HepG2 (cell line): Measurements from ENCODE around the gene LYPD6. TPM values are rescaled to one million over a fixed set of nuclear protein-coding genes. Genes with fewer than 3 reads are reported as not detected.

Experiments
- ATAC-seq: fragments of 200-7000 bp; cut with Tn5 transposase; 3 replicates; pipeline ENCODE4 v1.9.1; 2020; ENCODE audit warnings: mild to moderate bottlenecking, moderate library complexity
- BruUV-seq: library from RNA; stranded (reverse); fragments of 400-500 nt; replicated peaks from 2 replicates; lab custom pipeline; 2021; lab: Mats Ljungman, UMichigan
- CTCF ChIA-PET: fragments of 300-600 bp; formaldehyde crosslinking; extraction: SDS; loops from one replicate; lab custom pipeline; 2021; ENCODE audit warnings: low total read pairs, inconsistent platforms, low intra/inter-chr PET ratio; lab: Yijun Ruan, JAX
- POLR2A ChIA-PET: fragments of 350-600 bp; sonication (Branson Sonifier 250); formaldehyde crosslinking; loops from one replicate; lab custom pipeline; 2020; ENCODE audit warnings: antibody characterized with exemption, inconsistent platforms; lab: Yijun Ruan, JAX
- DNase-seq: peaks from one replicate; pipeline ENCODE4 v3.0.0-alpha.2; 2015; ENCODE audit warnings: low spot score
- FAIRE-seq: peaks from 3 replicates; lab custom pipeline; 2011; peaks lifted over from hg19 to GRCh38; lab: Jason Lieb, UNC
- H2AFZ ChIP-seq: one replicate; pipeline ENCODE4 v1.6.1; 2011; ENCODE audit warnings: low read length, inconsistent platforms
- H3K27ac ChIP-seq: fragments of 300-600 bp; 3 replicates; pipeline ENCODE4 v1.8.0; 2011; ENCODE audit warnings: mixed run types, mild to moderate bottlenecking, mixed read lengths, low read length, inconsistent platforms; ENCODE audit not compliant: insufficient read depth; ENCODE audit errors: extremely low read length
- H3K27me3 ChIP-seq, 2 experiments: fragments of 200-600 bp in 1 of 2; 2 replicates in 1 of 2; 3 replicates in 1 of 2; pipeline versions ENCODE4 v1.6.0 to v1.8.0; 2011; ENCODE audit warnings: low read length in 2 of 2, mild to moderate bottlenecking in 2 of 2, moderate library complexity in 2 of 2, inconsistent platforms in 1 of 2; ENCODE audit not compliant: insufficient read depth in 2 of 2, control insufficient read depth in 1 of 2
- H3K36me3 ChIP-seq, 2 experiments: fragments of 200-600 bp in 1 of 2; replicated peaks in 1 of 2; 2 replicates in 1 of 2; 3 replicates in 1 of 2; pipeline versions ENCODE4 v1.5.1 to v1.8.0; 2011; ENCODE audit warnings: low read length in 2 of 2, inconsistent platforms in 1 of 2; ENCODE audit not compliant: insufficient read depth in 2 of 2, control insufficient read depth in 1 of 2
- H3K4me1 ChIP-seq: 2 replicates; pipeline ENCODE4 v1.5.1; 2012; ENCODE audit warnings: low read length, inconsistent platforms; ENCODE audit not compliant: insufficient read depth
- H3K4me2 ChIP-seq: 2 replicates; pipeline ENCODE4 v1.6.0; 2011; ENCODE audit warnings: low read depth, low read length, inconsistent platforms
- H3K4me3 ChIP-seq, 3 experiments: fragments of 200-600 bp in 1 of 3; sonication (generic), shearing (Covaris generic) in 1 of 3; replicated peaks in 1 of 3; 2 replicates each; pipeline ENCODE4 v1.5.1; 2011 to 2016; ENCODE audit warnings: low read length in 3 of 3, inconsistent platforms in 2 of 3, low read depth in 2 of 3, mild to moderate bottlenecking in 2 of 3, control low read depth in 1 of 3, mixed read lengths in 1 of 3; ENCODE audit not compliant: insufficient read depth in 1 of 3
- H3K79me2 ChIP-seq: one replicate; pipeline ENCODE4 v1.6.1; 2011; ENCODE audit warnings: low read length, inconsistent platforms; ENCODE audit not compliant: insufficient read depth
- H3K9ac ChIP-seq: 2 replicates; pipeline ENCODE4 v1.6.0; 2011; ENCODE audit warnings: mild to moderate bottlenecking, low read depth, low read length, inconsistent platforms; ENCODE audit not compliant: insufficient read depth
- H3K9me3 ChIP-seq: 2 replicates; pipeline ENCODE4 v1.5.1; 2012; ENCODE audit warnings: mild to moderate bottlenecking, low read length
- H4K20me1 ChIP-seq: 2 replicates; pipeline ENCODE4 v1.6.0; 2011; ENCODE audit warnings: inconsistent platforms, mild to moderate bottlenecking, low read length, moderate library complexity; ENCODE audit not compliant: insufficient read depth
- FIP1L1 ChIP-seq: fragments of 200-400 bp; formaldehyde crosslinking; IDR thresholded peaks from 2 replicates; pipeline ENCODE4 v1.6.1; 2018; ENCODE audit warnings: low read depth, mild to moderate bottlenecking, low read length, moderate library complexity, borderline replicate concordance; ENCODE audit not compliant: insufficient read depth
- GABPB1 ChIP-seq: IDR thresholded peaks from 2 replicates; pipeline ENCODE4 v1.6.1; 2016; ENCODE audit warnings: mild to moderate bottlenecking, missing genetic modification reagents, moderate library complexity, missing compliant biosample characterization
- HIVEP1 ChIP-seq: sonication (generic); formaldehyde crosslinking; IDR thresholded peaks from 2 replicates; pipeline ENCODE4 v1.4.0; 2020; ENCODE audit warnings: mild to moderate bottlenecking, missing genetic modification reagents
- HNRNPL ChIP-seq: fragments of 200-400 bp; formaldehyde crosslinking; IDR thresholded peaks from 2 replicates; pipeline ENCODE4 v1.6.1; 2017; ENCODE audit warnings: mild to moderate bottlenecking, low read depth, low read length
- HNRNPLL ChIP-seq: fragments of 200-400 bp; formaldehyde crosslinking; IDR thresholded peaks from 2 replicates; pipeline ENCODE4 v1.6.1; 2017; ENCODE audit warnings: mild to moderate bottlenecking, low read depth, low read length; ENCODE audit not compliant: poor library complexity, severe bottlenecking
- HOXA3 ChIP-seq: sonication (generic); formaldehyde crosslinking; IDR thresholded peaks from 2 replicates; pipeline ENCODE4 v1.5.0; 2020; ENCODE audit warnings: missing genetic modification reagents
- MAZ ChIP-seq, 2 experiments: sonication (generic) in 1 of 2; formaldehyde crosslinking in 1 of 2; IDR thresholded peaks; 2 replicates each; pipeline versions ENCODE4 v1.5.0 to v1.6.1; 2012 to 2020; ENCODE audit warnings: low read depth in 2 of 2, mild to moderate bottlenecking in 2 of 2, borderline replicate concordance in 1 of 2, improper control_type of control experiment in 1 of 2, low read length in 1 of 2, missing genetic modification reagents in 1 of 2, moderate library complexity in 1 of 2
- SIN3A ChIP-seq: IDR thresholded peaks from 2 replicates; pipeline ENCODE4 v1.6.1; 2011; ENCODE audit warnings: low read depth, mild to moderate bottlenecking, control low read depth, low read length, borderline replicate concordance
- TFE3 ChIP-seq: IDR thresholded peaks from 2 replicates; pipeline ENCODE4 v1.6.1; 2016
- TOE1 ChIP-seq: sonication (generic); formaldehyde crosslinking; IDR thresholded peaks from 2 replicates; pipeline ENCODE4 v1.4.0; 2020; ENCODE audit warnings: mild to moderate bottlenecking, missing genetic modification reagents
- ZNF18 ChIP-seq: sonication (generic); formaldehyde crosslinking; IDR thresholded peaks from 2 replicates; pipeline ENCODE4 v1.8.0; 2022; ENCODE audit warnings: mild to moderate bottlenecking, missing genetic modification reagents; ENCODE audit not compliant: insufficient replicate concordance
- ZNF20 ChIP-seq: sonication (generic); formaldehyde crosslinking; IDR thresholded peaks from 2 replicates; pipeline ENCODE4 v1.4.0; 2020; ENCODE audit warnings: mild to moderate bottlenecking, moderate library complexity, missing genetic modification reagents
- ZNF235 ChIP-seq: sonication (generic); formaldehyde crosslinking; IDR thresholded peaks from 2 replicates; pipeline ENCODE4 v1.8.1; 2023; ENCODE audit warnings: mild to moderate bottlenecking, missing genetic modification reagents, borderline replicate concordance
- ZNF530 ChIP-seq: sonication (generic); formaldehyde crosslinking; IDR thresholded peaks from 2 replicates; pipeline ENCODE4 v1.5.0; 2020; ENCODE audit warnings: low read depth, mild to moderate bottlenecking, missing genetic modification reagents
- ZNF567 ChIP-seq: sonication (generic); formaldehyde crosslinking; IDR thresholded peaks from 2 replicates; pipeline ENCODE4 v1.8.1; 2023; ENCODE audit warnings: mild to moderate bottlenecking, missing genetic modification reagents, borderline replicate concordance
- ZNF800 ChIP-seq: sonication (generic); formaldehyde crosslinking; IDR thresholded peaks from 2 replicates; pipeline ENCODE4 v1.4.0; 2020; ENCODE audit warnings: missing genetic modification reagents
- ZSCAN22 ChIP-seq: sonication (generic); formaldehyde crosslinking; IDR thresholded peaks from 2 replicates; pipeline ENCODE4 v1.4.0; 2020; ENCODE audit warnings: mild to moderate bottlenecking, missing genetic modification reagents
- WGBS: methylation state at CpG from one replicate; pipeline ENCODE4 v1.1.6; 2017; ENCODE audit warnings: low lambda C conversion rate; 5-methylcytosine and 5-hydroxymethylcytosine counted together
- in situ Hi-C: cut with HindIII; loops from 2 replicates; pipeline ENCODE4 v1.10.0; 2017; ENCODE audit warnings: low pct_unique_long_range_greater_than_20kb; ENCODE audit not compliant: extremely low pct_ligation_motif_present
- intact Hi-C: fragments of 100-400 bp; cut with micrococcal nuclease; formaldehyde crosslinking; loops from one replicate; pipeline ENCODE4 v1.10.0; 2022; ENCODE audit not compliant: unreplicated experiment
- polyA plus RNA-seq, 8 experiments: library from polyadenylated mRNA; depleted of rRNA in 3 of 8; stranded (reverse) in 7 of 8; unstranded in 1 of 8; fragments of >200 nt; fragmentation: Illumina TruSeq in 4 of 8; extraction: Trizol in 4 of 8; gene quantifications; 2 replicates each; pipeline versions ENCODE4 v1.2.1 to v1.2.3, GENCODE V29; 2011 to 2016; ENCODE audit warnings: low read depth in 4 of 8, missing spikeins in 1 of 8, mixed read lengths in 1 of 8; ENCODE audit not compliant: insufficient read depth in 1 of 8
- total RNA-seq, 5 experiments: library from RNA; depleted of rRNA; stranded (reverse); fragments of >200 nt; fragmentation: Illumina TruSeq; extraction: Trizol; gene quantifications; 2 replicates each; pipeline ENCODE4 v1.2.3, GENCODE V29; 2016; ENCODE audit warnings: low read depth in 1 of 5

LYPD6 gene
- total and polyA plus RNA-seq, 2 of the 13 experiments (the other 11 are each of a cell fraction or from before 2014, with no cell fraction given): 0.01 to 0.07 TPM

- TF ChIP-seq GABPB1 (CRISPR knock-in tag) (peak; percentile 50; the same call in 1 of the 2 replicates), FIP1L1 (no peak), SIN3A (no peak; the same call in 1 of the 2 replicates), TOE1 (CRISPR knock-in tag) (no peak), ZNF800 (peak; percentile 77; the same call in 1 of the 2 replicates)
Measured at GRCh38 chr2:149330127-149331022, at the start of gene LYPD6 (continued).

- Histone ChIP-seq H3K27me3 (no peaks in the 10 kb centered on the region), H3K4me2 (no peak overlapping the region), H3K4me3 (no peak overlapping the region), H3K36me3 (no peaks in the 10 kb centered on the region), H3K9me3 (no peaks in the 10 kb centered on the region), H4K20me1 (no peaks in the 10 kb centered on the region), H2AFZ (no peak overlapping the region), H3K79me2 (no peaks in the 10 kb centered on the region), H3K9ac (no peak overlapping the region), H3K4me1 (no peaks in the 10 kb centered on the region), H3K27ac (no peak overlapping the region)
- in situ Hi-C loops (no loop called here), intact Hi-C loops (no loop called here)
- DNase-seq: no peak
- POLR2A ChIA-PET: no interaction called here
- no peak for ATAC-seq
- CTCF ChIA-PET: no interaction called here
- 53% methylated on average over 3 of the region's 3 CpGs for WGBS
- BruUV-seq: no TSS peak
- no peak for FAIRE-seq
- no peak for TF ChIP-seq ZSCAN22 (CRISPR knock-in tag)
- no peak for TF ChIP-seq MAZ (IDR thresholded peaks at IDR 0.05; ENCODE audit: borderline replicate concordance, low read depth, low read length)
- no peak for TF ChIP-seq MAZ (CRISPR knock-in tag; IDR thresholded peaks at IDR 0.05; ENCODE audit: low read depth)
- no peak for TF ChIP-seq HNRNPLL
- TF ChIP-seq HIVEP1 (CRISPR knock-in tag): no peak
- TF ChIP-seq ZNF20 (CRISPR knock-in tag): no peak
- TF ChIP-seq ZNF18: no peak
- no peak for TF ChIP-seq TFE3
- no peak for TF ChIP-seq HOXA3
- no peak for TF ChIP-seq ZNF235 (CRISPR knock-in tag)
- TF ChIP-seq HNRNPL: no peak
- no peak for TF ChIP-seq ZNF530 (CRISPR knock-in tag)
- TF ChIP-seq ZNF567 (CRISPR knock-in tag): no peak
Measured at GRCh38 chr2:149281441-149281840, 48.9 kb upstream of the LYPD6 start.
